Stimulated activated CD4-positive, alpha-beta T cell treated with anti-CD3 and anti-CD28 coated beads, Interleukin-1b, Interleukin-23, amount 100 ng/mL, for 24 hours (primary cell): ENCODE results near the gene PHPT1.

Experiments
- DNase-seq, 4 experiments: peaks; one replicate each; pipeline ENCODE4 v3.0.0-alpha.2; 2020; ENCODE audit warnings: low read depth in 4 of 4, low spot score in 1 of 4

Gene PHPT1

GRCh38 chr9:136847826-136848392, 1.3 kb upstream of the PHPT1 start:
- peak; percentile 38 to 78 (median 52) for DNase-seq

DNA sequence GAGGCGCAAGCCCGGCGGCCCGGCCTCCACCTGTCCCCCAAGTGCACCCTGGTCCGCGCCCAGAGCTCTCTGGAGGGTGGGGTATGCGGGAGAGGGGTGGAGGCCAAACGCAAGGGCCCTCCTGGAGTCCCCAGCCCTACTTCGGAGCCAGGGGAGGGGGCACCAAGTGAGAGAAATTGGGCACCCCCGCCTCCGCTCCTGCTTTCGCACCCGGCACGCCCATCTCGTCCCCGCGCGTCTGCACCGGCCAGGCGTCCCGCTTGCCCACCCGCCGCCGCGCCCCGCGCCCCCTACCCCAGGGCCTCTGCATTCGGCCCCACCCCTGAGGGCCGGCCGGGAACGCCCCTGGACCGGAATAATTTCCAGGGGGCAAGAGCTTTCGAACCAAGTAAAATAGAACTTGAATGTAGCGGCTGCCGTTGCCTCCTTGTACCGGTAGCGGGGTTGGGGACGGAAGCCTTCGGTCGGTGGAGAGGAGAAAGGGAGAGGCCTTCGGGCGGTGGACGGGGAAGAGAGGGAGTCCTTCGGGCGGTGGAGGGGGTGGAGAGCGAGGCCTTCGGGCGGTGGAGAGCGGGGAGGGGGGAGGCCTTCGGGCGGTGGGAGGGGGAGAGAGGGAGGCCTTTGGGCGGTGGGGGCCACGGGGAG, 694 bp upstream of the PHPT1 start:
- peak in 1 of 4 experiments; percentile 26 for DNase-seq

GRCh38 chr9:136849960-136850865, 1.0 kb downstream of the PHPT1 start:
- no peak for DNase-seq

DNA sequence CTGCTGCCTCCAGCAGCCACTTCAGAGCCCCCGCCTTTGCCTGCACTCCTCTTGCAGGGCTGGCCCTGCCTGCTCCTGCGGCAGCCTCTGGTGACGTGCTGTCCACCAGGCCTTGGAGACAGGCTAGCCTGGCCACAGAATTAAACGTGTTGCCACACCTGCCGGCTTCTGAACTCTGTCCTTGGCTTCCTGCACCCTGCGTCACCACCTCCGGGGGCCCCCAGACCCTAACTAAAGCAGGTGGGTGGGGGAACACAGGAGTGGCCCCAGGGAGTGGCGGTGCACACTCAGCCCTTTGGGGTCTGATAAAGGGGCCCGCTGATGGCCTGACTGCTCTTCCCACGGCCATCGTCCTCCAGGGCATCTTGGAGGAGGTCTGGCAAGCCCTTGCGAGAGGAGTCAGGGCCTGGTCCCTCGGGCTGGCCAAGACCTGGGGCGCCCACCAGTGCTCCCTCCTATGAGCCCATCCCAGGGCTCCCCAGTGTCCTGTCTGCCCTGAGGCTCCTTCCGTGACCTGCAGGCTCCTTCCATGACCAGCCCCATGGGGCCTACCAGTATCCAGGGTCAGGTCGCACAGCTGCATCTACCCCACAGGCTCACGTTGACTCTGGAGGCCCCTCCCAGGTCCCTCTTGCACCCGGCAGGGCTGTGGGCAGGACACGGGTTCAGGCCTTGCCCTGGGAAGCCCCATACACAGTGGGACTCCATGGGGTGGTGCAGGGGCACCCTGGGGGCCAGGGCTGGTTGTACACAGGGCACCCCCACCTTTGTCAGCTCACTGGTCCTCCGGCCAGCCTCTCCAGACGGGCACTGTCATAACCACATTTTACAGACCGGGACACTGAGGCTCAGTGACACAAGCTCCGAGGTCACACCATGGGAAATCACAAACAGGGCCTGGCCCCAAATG, 1.9 kb downstream of the PHPT1 start:
- no peak for DNase-seq

GRCh38 chr9:136851941-136852663, 2.9 kb downstream of the PHPT1 start, which contains the start of gene MAMDC4:
Gene MAMDC4, plus strand, starts transcription at chr9:136852346. Its CDS starts 71 bp downstream, at chr9:136852417.
- no peak for DNase-seq

DNA sequence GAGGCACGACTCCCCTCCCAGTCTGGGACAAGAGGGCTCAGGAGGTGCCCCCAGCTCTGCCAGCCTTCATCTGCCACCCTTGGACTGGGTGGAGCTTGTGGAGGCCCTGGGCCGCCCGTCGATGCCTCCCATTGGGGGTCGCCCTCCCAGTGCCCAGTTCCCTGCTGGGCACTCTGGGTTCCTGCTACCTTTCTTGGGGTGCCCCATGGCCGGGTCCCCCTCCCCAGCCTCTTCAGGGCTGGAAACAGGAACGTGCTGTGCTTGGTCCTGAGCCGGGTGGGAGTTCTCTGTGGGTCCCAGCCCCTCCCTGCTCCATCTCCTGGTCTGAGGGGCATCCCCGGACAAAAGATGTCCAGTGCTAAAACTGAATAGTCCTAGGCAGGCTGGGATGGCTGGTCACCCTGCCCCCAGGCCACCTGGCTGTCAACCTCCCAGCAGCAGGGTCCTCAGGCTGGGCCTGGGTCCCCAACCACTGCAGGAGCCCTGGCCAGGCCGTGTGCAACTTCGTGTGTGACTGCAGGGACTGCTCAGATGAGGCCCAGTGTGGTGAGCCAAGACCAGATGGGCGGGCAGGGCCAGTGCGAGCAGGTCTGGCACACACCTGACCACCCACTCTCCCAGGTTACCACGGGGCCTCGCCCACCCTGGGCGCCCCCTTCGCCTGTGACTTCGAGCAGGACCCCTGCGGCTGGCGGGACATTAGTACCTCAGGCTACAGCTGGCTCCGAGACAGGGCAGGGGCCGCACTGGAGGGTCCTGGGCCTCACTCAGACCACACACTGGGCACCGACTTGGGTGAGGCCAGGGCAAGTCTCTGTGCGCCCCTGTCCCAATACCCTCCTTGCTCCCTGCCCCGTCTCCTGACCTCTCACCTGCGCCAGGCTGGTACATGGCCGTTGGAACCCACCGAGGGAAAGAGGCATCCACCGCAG, 3.7 kb downstream of the PHPT1 start:
- DNase-seq = no peak

GRCh38 chr9:136853596-136854112, 4.4 kb downstream of the PHPT1 start:
- no peak for DNase-seq

DNA sequence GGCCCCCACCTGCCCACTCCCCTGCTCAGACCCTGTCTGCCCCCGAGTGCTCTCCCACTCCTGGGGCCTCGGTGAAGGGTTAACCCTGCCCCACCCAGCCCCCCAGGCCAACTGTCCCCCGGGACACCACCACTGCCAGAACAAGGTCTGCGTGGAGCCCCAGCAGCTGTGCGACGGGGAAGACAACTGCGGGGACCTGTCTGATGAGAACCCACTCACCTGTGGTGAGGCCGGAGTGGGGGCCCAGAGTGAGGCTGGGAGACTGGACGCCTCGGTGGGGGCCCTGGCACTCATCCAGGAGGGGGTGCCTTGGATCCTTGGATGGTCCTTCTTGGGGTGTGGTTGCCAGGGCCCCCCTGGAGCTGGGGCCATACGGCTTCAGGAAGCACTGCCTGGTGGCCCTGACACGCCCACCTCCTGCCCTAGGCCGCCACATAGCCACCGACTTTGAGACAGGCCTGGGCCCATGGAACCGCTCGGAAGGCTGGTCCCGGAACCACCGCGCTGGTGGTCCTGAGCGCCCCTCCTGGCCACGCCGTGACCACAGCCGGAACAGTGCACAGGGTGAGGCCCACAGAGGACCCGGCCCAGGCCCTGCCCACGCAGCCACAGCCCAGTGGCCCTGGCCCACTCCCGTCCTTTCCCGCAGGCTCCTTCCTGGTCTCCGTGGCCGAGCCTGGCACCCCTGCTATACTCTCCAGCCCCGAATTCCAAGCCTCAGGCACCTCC, 5.1 kb downstream of the PHPT1 start:
- DNase-seq = no peak

GRCh38 chr9:136854842-136855460, 5.7 kb downstream of the PHPT1 start:
- no peak for DNase-seq

DNA sequence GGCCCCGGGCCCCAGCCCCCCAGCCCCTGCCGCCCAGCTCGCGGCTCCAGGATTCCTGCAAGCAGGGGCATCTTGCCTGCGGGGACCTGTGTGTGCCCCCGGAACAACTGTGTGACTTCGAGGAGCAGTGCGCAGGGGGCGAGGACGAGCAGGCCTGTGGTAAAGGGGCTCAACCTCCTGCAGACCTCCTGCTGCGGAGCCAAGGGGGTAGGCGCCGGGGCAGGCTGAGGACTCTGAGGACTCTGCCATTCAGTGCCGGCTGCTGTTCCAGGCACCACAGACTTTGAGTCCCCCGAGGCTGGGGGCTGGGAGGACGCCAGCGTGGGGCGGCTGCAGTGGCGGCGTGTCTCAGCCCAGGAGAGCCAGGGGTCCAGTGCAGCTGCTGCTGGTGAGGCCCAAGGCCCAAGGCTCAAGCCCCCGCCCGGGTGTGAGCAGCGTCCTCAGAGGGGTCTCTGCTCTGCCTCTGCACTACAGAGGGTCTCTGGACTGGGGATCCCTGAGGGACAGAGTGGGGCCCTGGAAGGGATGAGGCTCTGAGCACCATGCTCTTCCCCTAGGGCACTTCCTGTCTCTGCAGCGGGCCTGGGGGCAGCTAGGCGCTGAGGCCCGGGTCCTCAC, 6.4 kb downstream of the PHPT1 start:
- DNase-seq = no peak

DNA sequence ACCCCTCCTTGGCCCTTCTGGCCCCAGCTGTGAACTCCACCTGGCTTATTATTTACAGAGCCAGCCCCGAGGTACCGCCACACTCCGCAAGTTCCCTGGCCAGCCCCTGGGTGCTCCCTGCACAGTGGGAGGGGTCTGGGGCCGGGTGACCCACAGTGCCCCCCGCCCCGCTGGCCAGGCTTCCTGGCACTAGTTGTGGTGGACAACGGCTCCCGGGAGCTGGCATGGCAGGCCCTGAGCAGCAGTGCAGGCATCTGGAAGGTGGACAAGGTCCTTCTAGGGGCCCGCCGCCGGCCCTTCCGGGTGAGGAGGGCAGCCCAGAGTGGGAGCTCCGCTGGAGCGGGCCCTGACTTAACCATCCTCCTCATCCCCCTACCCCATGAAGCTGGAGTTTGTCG, 6.9 kb downstream of the PHPT1 start:
- no peak for DNase-seq

GRCh38 chr9:136856541-136857141, 7.4 kb downstream of the PHPT1 start:
- DNase-seq = no peak

GRCh38 chr9:136857166-136857565, 8.0 kb downstream of the PHPT1 start:
- no peak for DNase-seq

- no peak for DNase-seq
Measured at GRCh38 chr9:136857581-136858412, 8.6 kb downstream of the PHPT1 start.

DNA sequence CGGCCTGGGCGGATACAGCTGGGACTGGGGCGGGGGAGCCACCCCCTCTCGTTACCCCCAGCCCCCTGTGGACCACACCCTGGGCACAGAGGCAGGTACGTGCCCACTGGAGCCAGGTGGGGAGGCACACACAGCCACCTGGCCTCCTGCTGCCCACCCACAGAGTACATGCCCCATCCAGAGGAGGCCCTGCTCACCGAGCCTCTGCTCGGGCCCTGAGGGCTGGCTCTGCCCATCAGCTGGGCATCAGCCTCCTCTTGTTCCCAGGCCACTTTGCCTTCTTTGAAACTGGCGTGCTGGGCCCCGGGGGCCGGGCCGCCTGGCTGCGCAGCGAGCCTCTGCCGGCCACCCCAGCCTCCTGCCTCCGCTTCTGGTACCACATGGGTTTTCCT, 9.2 kb downstream of the PHPT1 start:
- DNase-seq = no peak
